ENCODE measurements around the gene ZNF664. TPM values are rescaled to one million over a fixed set of nuclear protein-coding genes. Genes with fewer than 3 reads are reported as not detected.

ZNF664 gene
- total RNA-seq, 1 experiment from 2014 or later, result 80.8 TPM

DNA sequence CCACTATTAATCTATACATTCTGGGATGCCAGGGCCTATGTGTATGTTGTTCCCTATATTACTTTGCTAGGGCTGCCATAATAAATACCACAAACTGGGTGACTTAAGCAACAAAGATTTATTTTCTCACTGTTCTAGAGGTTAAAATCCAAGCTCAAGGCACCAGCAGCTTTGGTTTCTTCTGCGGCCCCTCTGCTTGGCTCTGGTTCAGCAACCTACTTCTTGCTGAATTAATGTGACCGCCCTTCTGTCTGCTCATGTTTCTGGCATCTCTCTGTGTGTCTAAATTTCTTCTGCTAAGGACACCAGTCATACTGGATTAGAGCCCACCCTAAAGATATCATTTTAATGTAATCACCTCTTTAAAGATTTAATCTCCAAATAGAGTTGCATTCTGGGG, 84.7 kb downstream of the ZNF664 start:
- Histone ChIP-seq H3K9ac (ENCODE audit: low read length) (no peak overlapping the region), H3K9me2 (replicated peaks; ENCODE audit: low read length) (no peaks in the 10 kb centered on the region), H3F3A (ENCODE audit: low read length, unreplicated experiment) (no peaks in the 10 kb centered on the region), H3K27me3 (ENCODE audit: low read length) (peaks cover 40% of the 10 kb centered on the region), H3K36me3 (ENCODE audit: low read depth, low read length) (no peaks in the 10 kb centered on the region), H3K4me2 (ENCODE audit: low read length) (no peak overlapping the region), H3K79me2 (ENCODE audit: low read length) (no peaks in the 10 kb centered on the region), H3K4me3 (ENCODE audit: low read length) (no peak overlapping the region), H3K27ac (ENCODE audit: low read length) (no peak overlapping the region), H3K9me3 (ENCODE audit: low read length) (no peaks in the 10 kb centered on the region), H3K4me1 (ENCODE audit: insufficient read depth, low read length) (no peaks in the 10 kb centered on the region), H2AFZ (ENCODE audit: low read length) (no peak overlapping the region), H4K20me1 (ENCODE audit: low read length) (no peaks in the 10 kb centered on the region)
- POLR2A ChIA-PET (ENCODE audit: unreplicated experiment), result no interaction called here
- no peak for DNase-seq
- TF ChIP-seq, protein P1, sequence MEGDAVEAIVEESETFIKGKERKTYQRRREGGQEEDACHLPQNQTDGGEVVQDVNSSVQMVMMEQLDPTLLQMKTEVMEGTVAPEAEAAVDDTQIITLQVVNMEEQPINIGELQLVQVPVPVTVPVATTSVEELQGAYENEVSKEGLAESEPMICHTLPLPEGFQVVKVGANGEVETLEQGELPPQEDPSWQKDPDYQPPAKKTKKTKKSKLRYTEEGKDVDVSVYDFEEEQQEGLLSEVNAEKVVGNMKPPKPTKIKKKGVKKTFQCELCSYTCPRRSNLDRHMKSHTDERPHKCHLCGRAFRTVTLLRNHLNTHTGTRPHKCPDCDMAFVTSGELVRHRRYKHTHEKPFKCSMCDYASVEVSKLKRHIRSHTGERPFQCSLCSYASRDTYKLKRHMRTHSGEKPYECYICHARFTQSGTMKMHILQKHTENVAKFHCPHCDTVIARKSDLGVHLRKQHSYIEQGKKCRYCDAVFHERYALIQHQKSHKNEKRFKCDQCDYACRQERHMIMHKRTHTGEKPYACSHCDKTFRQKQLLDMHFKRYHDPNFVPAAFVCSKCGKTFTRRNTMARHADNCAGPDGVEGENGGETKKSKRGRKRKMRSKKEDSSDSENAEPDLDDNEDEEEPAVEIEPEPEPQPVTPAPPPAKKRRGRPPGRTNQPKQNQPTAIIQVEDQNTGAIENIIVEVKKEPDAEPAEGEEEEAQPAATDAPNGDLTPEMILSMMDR (conservative IDR thresholded peaks at IDR 0.05; ENCODE audit: low read depth, low read length), result no peak
- TF ChIP-seq EZH2phosphoT487 (IDR thresholded peaks at IDR 0.05; ENCODE audit: borderline replicate concordance, low read length) (no peak), EZH2 (IDR thresholded peaks at IDR 0.05; ENCODE audit: low read length, unreplicated experiment) (no peak)
- CTCF ChIA-PET, result no interaction called here
- intact Hi-C loops (cut with micrococcal nuclease), result no loop called here
- no TSS peak for BruUV-seq (replicated peaks)
- no peak for ATAC-seq

- TF ChIP-seq, protein P1 (conservative IDR thresholded peaks at IDR 0.05; ENCODE audit: low read depth, low read length), result no peak
- no peak for TF ChIP-seq EZH2phosphoT487 (IDR thresholded peaks at IDR 0.05; ENCODE audit: borderline replicate concordance, low read length)
- ATAC-seq (no peak), DNase-seq (no peak)
- intact Hi-C loops (cut with micrococcal nuclease), result no loop called here
- Histone ChIP-seq H3K9ac (ENCODE audit: low read length) (no peak overlapping the region), H3K4me3 (ENCODE audit: low read length) (no peak overlapping the region), H3K9me3 (ENCODE audit: low read length) (no peaks in the 10 kb centered on the region), H3K4me1 (ENCODE audit: insufficient read depth, low read length) (no peaks in the 10 kb centered on the region), H3K4me2 (ENCODE audit: low read length) (no peak overlapping the region), H3K36me3 (ENCODE audit: low read depth, low read length) (no peaks in the 10 kb centered on the region), H3F3A (ENCODE audit: low read length, unreplicated experiment) (no peaks in the 10 kb centered on the region), H3K79me2 (ENCODE audit: low read length) (no peaks in the 10 kb centered on the region), H3K9me2 (replicated peaks; ENCODE audit: low read length) (no peaks in the 10 kb centered on the region), H2AFZ (ENCODE audit: low read length) (no peak overlapping the region), H3K27ac (ENCODE audit: low read length) (no peak overlapping the region), H4K20me1 (ENCODE audit: low read length) (no peaks in the 10 kb centered on the region), H3K27me3 (ENCODE audit: low read length) (peaks cover 29% of the 10 kb centered on the region; the same call in 1 of the 2 replicates)
- CTCF ChIA-PET, result no interaction called here
- no TSS peak for BruUV-seq (replicated peaks)
- POLR2A ChIA-PET (ENCODE audit: unreplicated experiment), result no interaction called here
These were observed 86.7 kb downstream of the ZNF664 start for GRCh38 chr12:124059752-124060151.

Other genes starting within 250 kb of the ZNF664 start
- 0.15 and 0.17 TPM in 2 replicates for gene DNAH10, start 210.9 kb upstream of the ZNF664 start, total RNA-seq (2014; rRNA removed)
- 9.6 and 9.7 TPM in 2 replicates for gene CCDC92, start 384 bp upstream of the ZNF664 start, total RNA-seq (2014; rRNA removed)